ENCODE results near the gene MAP2K6. TPM values are rescaled to one million over a fixed set of nuclear protein-coding genes. Genes with fewer than 3 reads are reported as not detected.
A peak's percentile ranks its signal among the peaks of the same experiment; 100 is the strongest.

Gene MAP2K6
- total RNA-seq, 2 experiments from 2014 or later, result 2.2 TPM

GRCh38 chr17:69578385-69578936 lies 164.0 kb downstream of the MAP2K6 start:
- peaks cover 5% of the 10 kb centered on the region for H3K27me3 Mint-ChIP-seq
- no peak for DNase-seq
- peaks cover 6% of the 10 kb centered on the region for H3K4me1 Mint-ChIP-seq (ENCODE audit: low read depth)
- ChIA-PET CTCF (interaction anchor here (0.9 kb wide), 1 partner anchor 12 kb away, joined by 5 read pairs; no protein-coding TSS in a partner anchor), POLR2A (no interaction called here)
- H3K27ac Mint-ChIP-seq, result no peak overlapping the region
- H3K9me3 Mint-ChIP-seq, result no peaks in the 10 kb centered on the region
- no peak overlapping the region for H3K4me3 Mint-ChIP-seq
- intact Hi-C loops (cut with micrococcal nuclease), result no loop called here
- H3K36me3 Mint-ChIP-seq, result no peaks in the 10 kb centered on the region

GRCh38 chr17:69579961-69580677 lies 165.6 kb downstream of the MAP2K6 start:
- POLR2A ChIA-PET, result no interaction called here
- no peak overlapping the region for H3K4me3 Mint-ChIP-seq
- intact Hi-C loops (cut with micrococcal nuclease), result no loop called here

GRCh38 chr17:69581061-69581961 lies 166.8 kb downstream of the MAP2K6 start:
- Mint-ChIP-seq H3K4me3 (peak overlapping the region; percentile 53), H3K4me1 (ENCODE audit: low read depth) (peaks cover 6% of the 10 kb centered on the region), H3K9me3 (no peaks in the 10 kb centered on the region), H3K27me3 (peaks cover 7% of the 10 kb centered on the region), H3K27ac (no peak overlapping the region), H3K36me3 (no peaks in the 10 kb centered on the region)
- intact Hi-C loops (cut with micrococcal nuclease), result no loop called here
- ChIA-PET CTCF (interaction anchor here (1.8 kb wide), 1 partner anchor 13 kb away, joined by 5 read pairs; no protein-coding TSS in a partner anchor), POLR2A (no interaction called here)
- peak; percentile 13 for DNase-seq

More at GRCh38 chr17:69579961-69580677, 165.6 kb downstream of the MAP2K6 start:
- no peak overlapping the region for H3K27ac Mint-ChIP-seq
- CTCF ChIA-PET, result no interaction called here
- H3K9me3 Mint-ChIP-seq, result no peaks in the 10 kb centered on the region
- DNase-seq, result no peak
- H3K36me3 Mint-ChIP-seq, result no peaks in the 10 kb centered on the region
- H3K4me1 Mint-ChIP-seq (ENCODE audit: low read depth), result peaks cover 6% of the 10 kb centered on the region
- peaks cover 6% of the 10 kb centered on the region for H3K27me3 Mint-ChIP-seq

GRCh38 chr17:69588316-69588715 lies 173.8 kb downstream of the MAP2K6 start:
- Mint-ChIP-seq H3K27me3 (peaks cover 3% of the 10 kb centered on the region), H3K27ac (no peak overlapping the region), H3K4me3 (no peak overlapping the region), H3K4me1 (ENCODE audit: low read depth) (no peaks in the 10 kb centered on the region), H3K36me3 (no peaks in the 10 kb centered on the region), H3K9me3 (no peaks in the 10 kb centered on the region)
- POLR2A ChIA-PET, result no interaction called here
- no peak for DNase-seq
- intact Hi-C loops (cut with micrococcal nuclease), result no loop called here
- CTCF ChIA-PET, result no interaction called here

- H3K36me3 Mint-ChIP-seq, result no peaks in the 10 kb centered on the region
- H3K27ac Mint-ChIP-seq, result no peak overlapping the region
- no peaks in the 10 kb centered on the region for H3K9me3 Mint-ChIP-seq
- CTCF ChIA-PET, result no interaction called here
- H3K4me3 Mint-ChIP-seq, result no peak overlapping the region
- POLR2A ChIA-PET, result no interaction called here
- no peak for DNase-seq
- intact Hi-C loops (cut with micrococcal nuclease), result no loop called here
- peaks cover 3% of the 10 kb centered on the region for H3K27me3 Mint-ChIP-seq
- H3K4me1 Mint-ChIP-seq (ENCODE audit: low read depth), result no peaks in the 10 kb centered on the region
These were observed 174.3 kb downstream of the MAP2K6 start for GRCh38 chr17:69588827-69589239.

GRCh38 chr17:69590671-69591070 lies 176.2 kb downstream of the MAP2K6 start:
- POLR2A ChIA-PET, result no interaction called here
- no peaks in the 10 kb centered on the region for H3K36me3 Mint-ChIP-seq
- intact Hi-C loops (cut with micrococcal nuclease), result no loop called here

GRCh38 chr17:69592692-69593350 lies 178.3 kb downstream of the MAP2K6 start:
- CTCF ChIA-PET, result no interaction called here
- H3K27me3 Mint-ChIP-seq, result peaks cover 2% of the 10 kb centered on the region
- no peak overlapping the region for H3K4me3 Mint-ChIP-seq
- H3K4me1 Mint-ChIP-seq (ENCODE audit: low read depth), result no peaks in the 10 kb centered on the region
- intact Hi-C loops (cut with micrococcal nuclease), result no loop called here
- POLR2A ChIA-PET, result no interaction called here
- H3K27ac Mint-ChIP-seq, result no peak overlapping the region
- DNase-seq, result no peak
- H3K36me3 Mint-ChIP-seq, result no peaks in the 10 kb centered on the region
- no peaks in the 10 kb centered on the region for H3K9me3 Mint-ChIP-seq

More at GRCh38 chr17:69590671-69591070, 176.2 kb downstream of the MAP2K6 start:
- H3K27me3 Mint-ChIP-seq, result peaks cover 2% of the 10 kb centered on the region
- no peak for DNase-seq
- H3K9me3 Mint-ChIP-seq, result no peaks in the 10 kb centered on the region
- H3K4me3 Mint-ChIP-seq, result no peak overlapping the region
- H3K27ac Mint-ChIP-seq, result no peak overlapping the region
- H3K4me1 Mint-ChIP-seq (ENCODE audit: low read depth), result no peaks in the 10 kb centered on the region
- CTCF ChIA-PET, result no interaction called here

- ChIA-PET POLR2A (no interaction called here), CTCF (no interaction called here)
- DNase-seq, result no peak
- Mint-ChIP-seq H3K36me3 (no peaks in the 10 kb centered on the region), H3K4me3 (no peak overlapping the region), H3K27me3 (peaks cover 2% of the 10 kb centered on the region), H3K9me3 (no peaks in the 10 kb centered on the region), H3K4me1 (ENCODE audit: low read depth) (no peaks in the 10 kb centered on the region), H3K27ac (no peak overlapping the region)
- intact Hi-C loops (cut with micrococcal nuclease), result no loop called here
These were observed 178.8 kb downstream of the MAP2K6 start for GRCh38 chr17:69593351-69593715.

- CTCF ChIA-PET, result no interaction called here
- intact Hi-C loops (cut with micrococcal nuclease), result no loop called here
- H3K36me3 Mint-ChIP-seq, result no peaks in the 10 kb centered on the region
- peaks cover 2% of the 10 kb centered on the region for H3K27me3 Mint-ChIP-seq
- H3K9me3 Mint-ChIP-seq, result no peaks in the 10 kb centered on the region
- no peak overlapping the region for H3K4me3 Mint-ChIP-seq
- POLR2A ChIA-PET, result no interaction called here
- no peak overlapping the region for H3K27ac Mint-ChIP-seq
- no peak for DNase-seq
- no peaks in the 10 kb centered on the region for H3K4me1 Mint-ChIP-seq (ENCODE audit: low read depth)
These were observed 179.2 kb downstream of the MAP2K6 start for GRCh38 chr17:69593716-69594115.

GRCh38 chr17:69594641-69595040 lies 180.1 kb downstream of the MAP2K6 start:
- Mint-ChIP-seq H3K27ac (no peak overlapping the region), H3K36me3 (no peaks in the 10 kb centered on the region), H3K4me3 (no peak overlapping the region), H3K9me3 (no peaks in the 10 kb centered on the region), H3K27me3 (peaks cover 2% of the 10 kb centered on the region), H3K4me1 (ENCODE audit: low read depth) (no peaks in the 10 kb centered on the region)
- CTCF ChIA-PET, result interaction anchor here (1.1 kb wide), 1 partner anchor 12 kb away, joined by 4 read pairs; no protein-coding TSS in a partner anchor
- no peak for DNase-seq
- POLR2A ChIA-PET, result no interaction called here
- intact Hi-C loops (cut with micrococcal nuclease), result no loop called here

GRCh38 chr17:69596141-69596540 lies 181.6 kb downstream of the MAP2K6 start:
- Mint-ChIP-seq H3K9me3 (no peaks in the 10 kb centered on the region), H3K4me1 (ENCODE audit: low read depth) (no peaks in the 10 kb centered on the region), H3K27ac (no peak overlapping the region), H3K36me3 (no peaks in the 10 kb centered on the region), H3K27me3 (peaks cover 2% of the 10 kb centered on the region), H3K4me3 (no peak overlapping the region)
- intact Hi-C loops (cut with micrococcal nuclease), result no loop called here
- CTCF ChIA-PET, result no interaction called here
- no peak for DNase-seq
- POLR2A ChIA-PET, result no interaction called here
